ENCODE results near the gene ENKD1. TPM values are rescaled to one million over a fixed set of nuclear protein-coding genes. Genes with fewer than 3 reads are reported as not detected.

ENKD1 gene
- total RNA-seq, 2 donors from 2014 or later, result 20.6 to 29.1 TPM

DNA sequence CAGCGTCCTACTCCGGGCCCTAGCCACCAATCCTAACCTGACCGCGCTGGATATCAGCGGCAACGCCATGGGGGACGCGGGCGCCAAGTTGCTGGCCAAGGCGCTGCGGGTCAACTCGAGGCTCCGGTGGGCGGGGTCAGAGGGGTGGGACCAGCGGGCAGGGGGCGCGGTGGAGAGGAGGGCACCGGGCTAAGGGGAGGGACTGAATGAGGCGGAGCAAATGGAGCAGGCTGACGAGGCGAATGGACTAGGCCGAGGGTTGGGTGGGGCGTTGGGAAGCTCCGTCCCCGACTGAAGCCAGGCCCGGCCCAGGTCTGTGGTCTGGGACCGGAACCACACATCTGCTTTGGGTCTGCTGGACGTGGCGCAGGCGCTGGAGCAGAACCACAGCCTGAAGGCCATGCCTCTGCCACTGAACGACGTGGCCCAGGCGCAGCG, 17.0 kb downstream of the ENKD1 start:
- no peaks in the 10 kb centered on the region for H3K9me3 ChIP-seq
- TF ChIP-seq, protein P1, sequence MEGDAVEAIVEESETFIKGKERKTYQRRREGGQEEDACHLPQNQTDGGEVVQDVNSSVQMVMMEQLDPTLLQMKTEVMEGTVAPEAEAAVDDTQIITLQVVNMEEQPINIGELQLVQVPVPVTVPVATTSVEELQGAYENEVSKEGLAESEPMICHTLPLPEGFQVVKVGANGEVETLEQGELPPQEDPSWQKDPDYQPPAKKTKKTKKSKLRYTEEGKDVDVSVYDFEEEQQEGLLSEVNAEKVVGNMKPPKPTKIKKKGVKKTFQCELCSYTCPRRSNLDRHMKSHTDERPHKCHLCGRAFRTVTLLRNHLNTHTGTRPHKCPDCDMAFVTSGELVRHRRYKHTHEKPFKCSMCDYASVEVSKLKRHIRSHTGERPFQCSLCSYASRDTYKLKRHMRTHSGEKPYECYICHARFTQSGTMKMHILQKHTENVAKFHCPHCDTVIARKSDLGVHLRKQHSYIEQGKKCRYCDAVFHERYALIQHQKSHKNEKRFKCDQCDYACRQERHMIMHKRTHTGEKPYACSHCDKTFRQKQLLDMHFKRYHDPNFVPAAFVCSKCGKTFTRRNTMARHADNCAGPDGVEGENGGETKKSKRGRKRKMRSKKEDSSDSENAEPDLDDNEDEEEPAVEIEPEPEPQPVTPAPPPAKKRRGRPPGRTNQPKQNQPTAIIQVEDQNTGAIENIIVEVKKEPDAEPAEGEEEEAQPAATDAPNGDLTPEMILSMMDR (IDR thresholded peaks at IDR 0.05), result no peak
- no peak for TF ChIP-seq POLR2AphosphoS5 (IDR thresholded peaks at IDR 0.05)
- no peak for TF ChIP-seq POLR2A (IDR thresholded peaks at IDR 0.05)
- no peak overlapping the region for H3K27ac ChIP-seq
- DNase-seq (ENCODE audit: low spot score), result no peak
- H3K27me3 ChIP-seq (replicated peaks; ENCODE audit: insufficient read depth), result peaks cover 28% of the 10 kb centered on the region
- WGBS, result 16% methylated on average over 34 of the region's 34 CpGs
- no peak overlapping the region for H3K4me3 ChIP-seq
- intact Hi-C loops (cut with DNase I), result no loop called here
- H3K4me1 ChIP-seq (replicated peaks), result no peaks in the 10 kb centered on the region
- no peaks in the 10 kb centered on the region for H3K36me3 ChIP-seq

DNA sequence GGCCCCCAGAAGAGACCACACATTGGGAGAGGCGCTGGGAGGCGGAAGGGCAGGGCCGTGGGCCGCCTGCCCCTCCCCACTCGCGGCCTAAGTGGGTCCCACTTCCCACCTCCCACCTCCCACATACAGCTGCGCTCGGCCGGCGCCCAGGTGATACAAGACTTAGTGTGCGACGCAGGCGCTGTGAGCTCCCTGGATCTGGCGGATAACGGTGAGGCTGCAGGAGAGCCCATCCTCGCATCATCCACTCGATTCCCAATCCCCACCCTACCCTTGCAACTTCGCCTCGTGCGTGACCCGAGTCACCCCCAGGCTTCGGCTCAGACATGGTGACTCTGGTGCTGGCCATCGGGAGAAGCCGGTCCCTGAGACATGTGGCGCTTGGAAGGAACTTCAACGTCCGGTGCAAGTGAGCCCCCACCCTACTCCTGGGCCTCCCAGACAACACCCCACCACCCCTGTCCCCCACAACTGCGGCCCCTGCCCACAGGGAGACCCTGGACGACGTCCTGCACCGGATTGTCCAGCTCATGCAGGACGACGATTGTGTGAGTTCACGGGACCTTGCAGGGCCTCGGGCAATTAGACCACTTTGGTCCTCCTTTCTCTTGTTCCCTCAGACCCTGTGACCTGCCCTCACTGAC, 17.7 kb downstream of the ENKD1 start:
- H3K27ac ChIP-seq, result no peak overlapping the region
- intact Hi-C loops (cut with DNase I), result no loop called here
- H3K36me3 ChIP-seq, result no peaks in the 10 kb centered on the region
- H3K27me3 ChIP-seq (replicated peaks; ENCODE audit: insufficient read depth), result peaks cover 28% of the 10 kb centered on the region
- WGBS, result 44% methylated on average over 35 of the region's 35 CpGs
- H3K4me3 ChIP-seq, result no peak overlapping the region
- TF ChIP-seq POLR2AphosphoS5 (IDR thresholded peaks at IDR 0.05) (no peak), POLR2A (IDR thresholded peaks at IDR 0.05) (no peak)
- TF ChIP-seq, protein P1 (IDR thresholded peaks at IDR 0.05), result no peak
- H3K9me3 ChIP-seq, result no peaks in the 10 kb centered on the region
- no peak for DNase-seq (ENCODE audit: low spot score)
- H3K4me1 ChIP-seq (replicated peaks), result no peaks in the 10 kb centered on the region

- intact Hi-C loops (cut with DNase I), result no loop called here
- Histone ChIP-seq H3K4me3 (no peak overlapping the region), H3K27me3 (replicated peaks; ENCODE audit: insufficient read depth) (peaks cover 28% of the 10 kb centered on the region)
Measured at GRCh38 chr16:67648088-67648763, 18.3 kb downstream of the ENKD1 start.

GRCh38 chr16:67647681-67648080, 18.9 kb downstream of the ENKD1 start:
- peaks cover 28% of the 10 kb centered on the region for H3K27me3 ChIP-seq (replicated peaks; ENCODE audit: insufficient read depth)
- intact Hi-C loops (cut with DNase I), result no loop called here
- 78% methylated on average over 13 of the region's 13 CpGs for WGBS

More at GRCh38 chr16:67648088-67648763, 18.3 kb downstream of the ENKD1 start:
- Histone ChIP-seq H3K36me3 (no peaks in the 10 kb centered on the region), H3K9me3 (no peaks in the 10 kb centered on the region), H3K4me1 (replicated peaks) (no peaks in the 10 kb centered on the region), H3K27ac (no peak overlapping the region)
- WGBS, result 22% methylated on average over 58 of the region's 65 CpGs
- DNase-seq (ENCODE audit: low spot score), result no peak
- TF ChIP-seq POLR2AphosphoS5 (IDR thresholded peaks at IDR 0.05) (no peak), POLR2A (IDR thresholded peaks at IDR 0.05) (no peak)
- TF ChIP-seq, protein P1 (IDR thresholded peaks at IDR 0.05), result no peak

More at GRCh38 chr16:67647681-67648080, 18.9 kb downstream of the ENKD1 start:
- H3K9me3 ChIP-seq, result no peaks in the 10 kb centered on the region
- no peaks in the 10 kb centered on the region for H3K36me3 ChIP-seq
- TF ChIP-seq POLR2AphosphoS5 (IDR thresholded peaks at IDR 0.05) (no peak), POLR2A (IDR thresholded peaks at IDR 0.05) (no peak)
- TF ChIP-seq, protein P1 (IDR thresholded peaks at IDR 0.05), result no peak
- no peak overlapping the region for H3K27ac ChIP-seq
- DNase-seq (ENCODE audit: low spot score), result no peak
- H3K4me3 ChIP-seq, result no peak overlapping the region
- no peaks in the 10 kb centered on the region for H3K4me1 ChIP-seq (replicated peaks)

Measured in prostate gland (tissue), 2 donors.